Loucy (cell line): ENCODE measurements around the gene PRR29.

ENCODE experiments used
- H2AFZ ChIP-seq: fragments of 200-600 bp; sonication (generic); 2 replicates; pipeline ENCODE4 v1.6.0; 2016; ENCODE audit warnings: antibody characterized with exemption, mild to moderate bottlenecking, low read length, moderate library complexity
- H3F3A ChIP-seq: fragments of 200-600 bp; 2 replicates; pipeline ENCODE4 v1.6.0; 2016; ENCODE audit warnings: antibody characterized with exemption, low read depth, mild to moderate bottlenecking
- H3K27me3 ChIP-seq: fragments of 200-600 bp; sonication (generic); 2 replicates; pipeline ENCODE4 v1.6.1; 2014; ENCODE audit warnings: low read length, mild to moderate bottlenecking; ENCODE audit not compliant: insufficient read depth, poor library complexity, severe bottlenecking
- H3K36me3 ChIP-seq: fragments of 200-600 bp; sonication (generic); 2 replicates; pipeline ENCODE4 v1.6.1; 2016; ENCODE audit warnings: low read length; ENCODE audit not compliant: insufficient read depth
- H3K4me1 ChIP-seq: fragments of 200-600 bp; sonication (generic); 2 replicates; pipeline ENCODE4 v1.5.1; 2014; ENCODE audit warnings: low read length, mild to moderate bottlenecking; ENCODE audit not compliant: insufficient read depth, poor library complexity, severe bottlenecking
- H3K4me2 ChIP-seq: fragments of 200-600 bp; sonication (generic); 2 replicates; pipeline ENCODE4 v1.6.0; 2014; ENCODE audit warnings: antibody characterized with exemption, low read length, low read depth, mild to moderate bottlenecking; ENCODE audit not compliant: poor library complexity, severe bottlenecking
- H3K4me3 ChIP-seq: fragments of 200-600 bp; sonication (generic); 2 replicates; pipeline ENCODE4 v1.5.1; 2014; ENCODE audit warnings: low read length, mild to moderate bottlenecking, mixed read lengths; ENCODE audit not compliant: poor library complexity, severe bottlenecking
- H3K79me2 ChIP-seq: fragments of 200-600 bp; sonication (generic); 2 replicates; pipeline ENCODE4 v1.6.1; 2014; ENCODE audit warnings: low read length; ENCODE audit not compliant: insufficient read depth
- H3K9ac ChIP-seq: fragments of 200-600 bp; sonication (generic); 2 replicates; pipeline ENCODE4 v1.6.0; 2014; ENCODE audit warnings: mild to moderate bottlenecking, low read depth, low read length, moderate library complexity; ENCODE audit not compliant: poor library complexity, severe bottlenecking
- H3K9me2 ChIP-seq: fragments of 200-600 bp; sonication (generic); replicated peaks from 2 replicates; pipeline ENCODE4 v1.6.1; 2016; ENCODE audit warnings: low read depth, low read length, mixed read lengths
- H3K9me3 ChIP-seq: fragments of 200-600 bp; sonication (generic); 2 replicates; pipeline ENCODE4 v1.6.1; 2014; ENCODE audit warnings: mild to moderate bottlenecking, antibody characterized with exemption, low read length, low read depth; ENCODE audit not compliant: insufficient read depth
- H4K20me1 ChIP-seq: fragments of 200-600 bp; sonication (generic); 2 replicates; pipeline ENCODE4 v1.6.0; 2014; ENCODE audit warnings: antibody characterized with exemption, low read length, mild to moderate bottlenecking; ENCODE audit not compliant: insufficient read depth, poor library complexity, severe bottlenecking
- CTCF ChIP-seq: fragments of 200-600 bp; sonication (generic); conservative IDR thresholded peaks from 2 replicates; pipeline ENCODE4 v1.5.1; 2014; ENCODE audit warnings: mild to moderate bottlenecking, antibody characterized with exemption, low read length
- EZH2phosphoT487 ChIP-seq: fragments of 200-600 bp; IDR thresholded peaks from 2 replicates; pipeline ENCODE4 v1.6.1; 2018; ENCODE audit warnings: antibody characterized with exemption, mild to moderate bottlenecking, moderate library complexity, borderline replicate concordance

The PRR29 gene

GRCh38 chr17:63997341-63998048, 656 bp upstream of the PRR29 start:
- Histone ChIP-seq H3K4me3 (peak overlapping the region; percentile 69), H4K20me1 (no peaks in the 10 kb centered on the region), H3K27me3 (no peaks in the 10 kb centered on the region), H2AFZ (no peak overlapping the region; the same call in 1 of the 2 replicates), H3K4me1 (peaks cover 13% of the 10 kb centered on the region), H3K79me2 (no peaks in the 10 kb centered on the region), H3F3A (no peaks in the 10 kb centered on the region), H3K9me3 (no peaks in the 10 kb centered on the region), H3K9ac (peak overlapping the region; percentile 20), H3K4me2 (peak overlapping the region; percentile 57), H3K36me3 (peaks cover 6% of the 10 kb centered on the region; the same call in 1 of the 2 replicates), H3K9me2 (no peaks in the 10 kb centered on the region)
- no peak for TF ChIP-seq EZH2phosphoT487

DNA sequence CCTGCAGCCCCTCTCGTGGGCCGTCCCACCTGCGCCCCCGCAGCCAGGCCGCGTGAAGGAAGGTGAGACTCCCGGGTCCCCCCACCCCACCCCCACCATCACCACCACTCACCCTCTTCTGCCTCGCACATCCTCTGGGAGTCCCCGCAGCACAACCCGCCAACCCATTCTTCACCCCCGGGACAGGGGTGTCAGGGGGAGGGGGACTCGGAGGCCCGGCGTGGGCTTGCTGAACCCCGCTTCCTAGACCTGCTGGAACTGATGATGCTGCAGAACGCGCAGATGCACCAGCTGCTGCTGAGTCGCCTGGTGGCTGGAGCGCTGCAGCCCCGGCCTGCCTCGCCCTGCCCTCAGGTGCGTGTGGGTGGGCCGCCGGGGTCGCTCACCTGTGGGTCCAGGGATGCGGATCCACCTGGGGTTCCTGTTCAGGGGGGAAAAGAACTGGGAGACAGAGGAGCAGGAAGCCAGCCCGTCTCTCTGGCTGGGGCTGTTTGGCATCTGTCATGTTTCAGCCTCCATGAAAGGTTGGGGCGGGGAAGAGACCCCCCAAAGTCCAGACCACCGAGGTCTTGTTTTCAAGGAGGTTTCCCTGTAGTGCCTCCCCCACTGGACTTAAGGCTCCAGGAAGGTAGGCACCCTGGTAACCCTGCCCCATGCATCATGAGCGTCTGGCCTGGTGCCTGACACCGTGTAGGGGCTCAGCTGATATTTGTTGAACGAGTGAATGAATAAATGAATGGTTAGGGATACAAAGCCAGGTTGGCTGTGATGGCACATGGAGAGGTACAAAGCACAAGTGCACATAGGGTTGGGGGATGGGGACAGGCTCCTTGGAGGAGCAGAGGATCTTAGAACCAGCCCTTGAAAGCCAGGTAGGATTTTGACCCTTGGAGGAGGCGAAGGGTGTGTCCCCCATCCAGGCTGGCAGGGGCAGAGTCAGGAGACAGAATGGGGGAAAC, 849 bp downstream of the PRR29 start:
- no peaks in the 10 kb centered on the region for H3K9me3 ChIP-seq
- H3K79me2 ChIP-seq = no peaks in the 10 kb centered on the region
- no peak for TF ChIP-seq EZH2phosphoT487
- no peak for TF ChIP-seq CTCF
- peak overlapping the region; percentile 34 for H2AFZ ChIP-seq
- peak overlapping the region; percentile 20 for H3K9ac ChIP-seq
- H3K36me3 ChIP-seq = peaks cover 22% of the 10 kb centered on the region; the same call in 1 of the 2 replicates
- peak overlapping the region; percentile 69 for H3K4me3 ChIP-seq
- H3K27me3 ChIP-seq = no peaks in the 10 kb centered on the region
- no peaks in the 10 kb centered on the region for H4K20me1 ChIP-seq
- no peaks in the 10 kb centered on the region for H3K9me2 ChIP-seq
- H3K4me2 ChIP-seq = peak overlapping the region; percentile 57
- no peaks in the 10 kb centered on the region for H3F3A ChIP-seq
- peaks cover 9% of the 10 kb centered on the region for H3K4me1 ChIP-seq

- Histone ChIP-seq H3K36me3 (peaks cover 31% of the 10 kb centered on the region; the same call in 1 of the 2 replicates), H3K9ac (no peak overlapping the region), H3K79me2 (no peaks in the 10 kb centered on the region), H4K20me1 (no peaks in the 10 kb centered on the region), H3K4me1 (peaks cover 9% of the 10 kb centered on the region), H3K9me3 (no peaks in the 10 kb centered on the region), H3K9me2 (no peaks in the 10 kb centered on the region), H2AFZ (no peak overlapping the region), H3K4me3 (no peak overlapping the region), H3F3A (no peaks in the 10 kb centered on the region), H3K4me2 (no peak overlapping the region), H3K27me3 (no peaks in the 10 kb centered on the region)
- TF ChIP-seq EZH2phosphoT487 (no peak), CTCF (no peak)
Observed at GRCh38 chr17:63999680-64000531, 1.8 kb downstream of the PRR29 start.
